ENCODE measurements around the gene IPCEF1. TPM values are rescaled to one million over a fixed set of nuclear protein-coding genes. Genes with fewer than 3 reads are reported as not detected.

The IPCEF1 gene
- total RNA-seq, 1 donor from 2014 or later: 0.61 TPM

- Mint-ChIP-seq H3K27ac (ENCODE audit: unreplicated experiment) (no peak overlapping the region), H3K4me3 (ENCODE audit: unreplicated experiment) (no peak overlapping the region), H3K27me3 (ENCODE audit: unreplicated experiment) (no peaks in the 10 kb centered on the region), H3K4me1 (ENCODE audit: low read depth, unreplicated experiment) (no peaks in the 10 kb centered on the region), H3K36me3 (ENCODE audit: unreplicated experiment) (no peaks in the 10 kb centered on the region), H3K9me3 (ENCODE audit: unreplicated experiment) (peaks cover 2% of the 10 kb centered on the region)
- TF ChIP-seq CTCF (IDR thresholded peaks at IDR 0.05; ENCODE audit: partially characterized antibody, unreplicated experiment): peak; percentile 92
- peak; percentile 42 for DNase-seq
Observed at GRCh38 chr6:154154389-154154967, 202.1 kb downstream of the IPCEF1 start.

GRCh38 chr6:154143753-154144152 lies 212.8 kb downstream of the IPCEF1 start:
- TF ChIP-seq CTCF (IDR thresholded peaks at IDR 0.05; ENCODE audit: partially characterized antibody, unreplicated experiment): no peak
- Mint-ChIP-seq H3K4me3 (ENCODE audit: unreplicated experiment) (no peak overlapping the region), H3K9me3 (ENCODE audit: unreplicated experiment) (peaks cover 1% of the 10 kb centered on the region), H3K27me3 (ENCODE audit: unreplicated experiment) (peaks cover 4% of the 10 kb centered on the region), H3K36me3 (ENCODE audit: unreplicated experiment) (no peaks in the 10 kb centered on the region), H3K4me1 (ENCODE audit: low read depth, unreplicated experiment) (peaks cover 3% of the 10 kb centered on the region), H3K27ac (ENCODE audit: unreplicated experiment) (no peak overlapping the region)
- DNase-seq: no peak

GRCh38 chr6:154140743-154141142 lies 215.9 kb downstream of the IPCEF1 start:
- Mint-ChIP-seq H3K9me3 (ENCODE audit: unreplicated experiment) (peaks cover 1% of the 10 kb centered on the region), H3K36me3 (ENCODE audit: unreplicated experiment) (no peaks in the 10 kb centered on the region), H3K4me1 (ENCODE audit: low read depth, unreplicated experiment) (peaks cover 3% of the 10 kb centered on the region), H3K27me3 (ENCODE audit: unreplicated experiment) (peaks cover 3% of the 10 kb centered on the region), H3K27ac (ENCODE audit: unreplicated experiment) (no peak overlapping the region), H3K4me3 (ENCODE audit: unreplicated experiment) (no peak overlapping the region)
- TF ChIP-seq CTCF (IDR thresholded peaks at IDR 0.05; ENCODE audit: partially characterized antibody, unreplicated experiment): no peak
- no peak for DNase-seq

GRCh38 chr6:154139892-154140291 lies 216.7 kb downstream of the IPCEF1 start:
- peaks cover 3% of the 10 kb centered on the region for H3K4me1 Mint-ChIP-seq (ENCODE audit: low read depth, unreplicated experiment)
- no peaks in the 10 kb centered on the region for H3K36me3 Mint-ChIP-seq (ENCODE audit: unreplicated experiment)
- no peak overlapping the region for H3K27ac Mint-ChIP-seq (ENCODE audit: unreplicated experiment)
- no peak for TF ChIP-seq CTCF (IDR thresholded peaks at IDR 0.05; ENCODE audit: partially characterized antibody, unreplicated experiment)
- H3K9me3 Mint-ChIP-seq (ENCODE audit: unreplicated experiment): peaks cover 1% of the 10 kb centered on the region
- DNase-seq: no peak
- peaks cover 3% of the 10 kb centered on the region for H3K27me3 Mint-ChIP-seq (ENCODE audit: unreplicated experiment)
- H3K4me3 Mint-ChIP-seq (ENCODE audit: unreplicated experiment): no peak overlapping the region

GRCh38 chr6:154138793-154139192 lies 217.8 kb downstream of the IPCEF1 start:
- peaks cover 3% of the 10 kb centered on the region for H3K27me3 Mint-ChIP-seq (ENCODE audit: unreplicated experiment)
- no peak for TF ChIP-seq CTCF (IDR thresholded peaks at IDR 0.05; ENCODE audit: partially characterized antibody, unreplicated experiment)
- no peak for DNase-seq
- no peak overlapping the region for H3K4me3 Mint-ChIP-seq (ENCODE audit: unreplicated experiment)
- peaks cover 3% of the 10 kb centered on the region for H3K4me1 Mint-ChIP-seq (ENCODE audit: low read depth, unreplicated experiment)
- H3K27ac Mint-ChIP-seq (ENCODE audit: unreplicated experiment): no peak overlapping the region
- no peaks in the 10 kb centered on the region for H3K36me3 Mint-ChIP-seq (ENCODE audit: unreplicated experiment)
- H3K9me3 Mint-ChIP-seq (ENCODE audit: unreplicated experiment): peaks cover 1% of the 10 kb centered on the region

Data from glutamatergic neuron (in vitro differentiated cells).